Spleen (tissue), 11 donors: Measurements from ENCODE around the gene YDJC. TPM values are rescaled to one million over a fixed set of nuclear protein-coding genes. Genes with fewer than 3 reads are reported as not detected.

Source experiments
- DNase-seq: peaks from one replicate; pipeline ENCODE4 v3.0.0-alpha.2; 2020
- H3K27ac ChIP-seq, 8 donors: fragments of 200-600 bp; sonication (generic) in 7 of 8; 1 replicate in 4 of 8; 2 replicates in 4 of 8; pipeline versions ENCODE4 v1.5.0 to v1.8.0; 2016 to 2021; ENCODE audit warnings: inconsistent platforms in 4 of 8, mild to moderate bottlenecking in 4 of 8, moderate library complexity in 1 of 8
- H3K27me3 ChIP-seq, 7 donors: fragments of 200-600 bp; sonication (generic) in 6 of 7; replicated peaks in 1 of 7; 1 replicate in 4 of 7; 2 replicates in 3 of 7; pipeline versions ENCODE4 v1.5.0 to v1.8.0; 2016 to 2021; ENCODE audit warnings: inconsistent platforms in 3 of 7, mild to moderate bottlenecking in 1 of 7
- H3K36me3 ChIP-seq, 6 donors: fragments of 200-600 bp; sonication (generic) in 5 of 6; 1 replicate in 4 of 6; 2 replicates in 2 of 6; pipeline versions ENCODE4 v1.5.0 to v1.8.0; 2016 to 2021; ENCODE audit warnings: inconsistent platforms in 2 of 6
- H3K4me1 ChIP-seq, 6 donors: fragments of 200-600 bp; sonication (generic) in 5 of 6; 1 replicate in 3 of 6; 2 replicates in 3 of 6; pipeline versions ENCODE4 v1.5.0 to v1.8.0; 2016 to 2021; ENCODE audit warnings: inconsistent platforms in 3 of 6
- H3K4me3 ChIP-seq, 8 donors: fragments of 200-600 bp; sonication (generic) in 7 of 8; 1 replicate in 4 of 8; 2 replicates in 4 of 8; pipeline versions ENCODE4 v1.5.0 to v1.8.0; 2016 to 2021; ENCODE audit warnings: inconsistent platforms in 4 of 8, mild to moderate bottlenecking in 4 of 8, moderate library complexity in 2 of 8
- H3K9me3 ChIP-seq, 8 donors: fragments of 200-600 bp; sonication (generic) in 7 of 8; 1 replicate in 4 of 8; 2 replicates in 4 of 8; pipeline versions ENCODE4 v1.5.0 to v1.8.0; 2016 to 2021; ENCODE audit warnings: inconsistent platforms in 4 of 8
- POLR2A ChIP-seq, 3 donors: fragments of 450-650 bp; IDR thresholded peaks; one replicate each; pipeline ENCODE4 v1.5.1; 2017; ENCODE audit warnings: antibody characterized with exemption in 3 of 3, mild to moderate bottlenecking in 1 of 3
- POLR2AphosphoS5 ChIP-seq, 3 donors: sonication (generic); formaldehyde crosslinking; IDR thresholded peaks; one replicate each; pipeline ENCODE4 v1.5.1; 2017; ENCODE audit warnings: antibody characterized with exemption in 3 of 3
- WGBS, 5 donors: extraction: QIAGEN DNeasy Blood & Tissue Kit in 3 of 5; methylation state at CpG; one replicate each; pipeline versions ENCODE4 v1.1.5 to v1.1.7; 2013 to 2018; 5-methylcytosine and 5-hydroxymethylcytosine counted together
- intact Hi-C: fragments of 100-400 bp; cut with DNase I; formaldehyde crosslinking; loops from one replicate; pipeline ENCODE4 v1.15.0; 2023; ENCODE audit warnings: low total_unique reads
- polyA plus RNA-seq, 3 donors: library from polyadenylated mRNA; stranded (reverse); fragments of 200-250 nt; gene quantifications; one replicate each; pipeline ENCODE4 v1.2.1, GENCODE V29; 2013
- total RNA-seq, 7 donors: library from RNA; depleted of rRNA in 3 of 7; stranded (reverse); fragments of >200 nt in 3 of 7; fragmentation: NEBNext Ultra II Directional in 4 of 7; extraction: Animal tissue kit (Norgen Biotek cat#: 25700) in 4 of 7; gene quantifications; one replicate each; pipeline versions ENCODE4 v1.1.0 to v1.2.1, GENCODE V29; 2016 to 2021
- TF ChIP-seq, protein P1 (sequence below), 11 experiments: fragments of 200-600 bp in 7 of 11; fragments of 450-650 bp in 4 of 11; sonication (generic) in 4 of 11; IDR thresholded peaks in 8 of 11; conservative IDR thresholded peaks in 3 of 11; 1 replicate in 7 of 11; 2 replicates in 4 of 11; pipeline versions ENCODE4 v1.4.0 to v1.8.0; 2016 to 2021; ENCODE audit warnings: antibody characterized with exemption in 11 of 11, inconsistent platforms in 4 of 11, mild to moderate bottlenecking in 1 of 11
- donor health status: healthy with polysubstance abuse.
- donor health status: DM: no; HTN: no; CAD: no; lungs with moderate emphysema.
- donor health status: DM: no; HTN: no; CAD: no.
- donor health status: Bipolar disorder and iron deficiency.
- donor health status: healthy.
- donor health status: DM: no; HTN: no; CAD: no.
- donor health status: DM: yes; HTN: yes; CAD: no.

The YDJC gene
- total and polyA plus RNA-seq, 10 donors, result 19.0 to 54.3 (median 32.1) TPM

DNA sequence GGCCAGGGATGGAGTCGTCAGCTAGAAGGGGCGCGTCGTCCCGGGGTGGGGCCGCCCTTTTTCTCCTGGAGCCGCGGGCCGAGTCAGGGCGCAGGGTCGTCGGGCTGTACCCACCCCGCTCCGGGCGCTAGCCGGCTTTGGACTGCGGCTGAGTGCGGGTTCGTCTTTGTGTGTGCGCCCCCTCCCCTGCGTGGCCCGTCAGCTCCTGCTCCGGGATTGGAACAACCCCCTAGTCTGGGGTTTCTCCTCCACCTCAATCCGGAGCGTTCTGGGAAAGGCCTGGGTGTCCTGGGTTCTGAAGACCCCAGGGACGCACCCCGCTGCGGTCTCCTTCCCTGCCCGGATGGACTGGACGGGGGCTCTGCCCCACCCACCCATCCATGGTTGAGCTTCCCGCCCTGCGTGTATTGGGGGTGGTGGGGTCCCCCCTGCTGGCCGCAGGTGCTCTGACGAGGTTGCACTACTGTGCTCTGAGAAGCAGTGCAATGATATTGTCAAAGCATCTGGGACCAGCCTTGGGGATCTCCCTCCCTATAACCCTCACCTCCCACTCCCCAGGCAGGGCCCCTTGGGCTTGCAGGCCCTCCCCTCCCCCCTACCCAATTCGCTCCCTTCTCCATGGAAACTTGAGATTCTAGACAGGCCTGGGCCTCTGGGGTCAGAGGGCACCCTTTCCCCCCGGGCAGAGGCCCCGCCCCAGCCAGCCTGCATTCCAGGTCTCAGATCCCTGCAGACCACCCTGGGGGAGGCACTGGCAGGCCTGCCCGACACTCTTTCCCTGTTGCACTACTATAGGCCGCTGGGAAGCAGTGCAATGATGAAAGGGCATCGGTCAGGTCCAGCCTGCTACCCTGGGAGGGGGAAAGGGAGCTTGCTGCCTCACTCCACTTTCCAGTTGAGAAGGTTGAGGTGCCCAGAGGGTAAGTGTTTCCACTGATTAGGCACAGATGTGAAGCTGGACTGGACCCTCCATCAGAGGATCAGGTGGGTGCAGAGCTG, 23.0 kb upstream of the YDJC start:
- Histone ChIP-seq H3K9me3 (no peaks in the 10 kb centered on the region), H3K27me3 (no peaks in the 10 kb centered on the region), H3K27ac (peak overlapping the region in 2 of 8 donors; percentile 20 to 56), H3K36me3 (peaks cover 0 to 21% (median 0%) of the 10 kb centered on the region in 6 donors), H3K4me3 (peak overlapping the region; percentile 45 to 86 (median 62)), H3K4me1 (peaks cover 4 to 44% (median 36%) of the 10 kb centered on the region in 6 donors)
- 32 to 66% (median 36%) methylated on average over 10 to 40 of the region's 40 CpGs for WGBS, 5 donors
- intact Hi-C loops, result no loop called here
- DNase-seq, result no peak
- TF ChIP-seq POLR2AphosphoS5 (IDR thresholded peaks at IDR 0.05), result no peak
- TF ChIP-seq POLR2A (IDR thresholded peaks at IDR 0.05), result no peak
- TF ChIP-seq, protein P1, sequence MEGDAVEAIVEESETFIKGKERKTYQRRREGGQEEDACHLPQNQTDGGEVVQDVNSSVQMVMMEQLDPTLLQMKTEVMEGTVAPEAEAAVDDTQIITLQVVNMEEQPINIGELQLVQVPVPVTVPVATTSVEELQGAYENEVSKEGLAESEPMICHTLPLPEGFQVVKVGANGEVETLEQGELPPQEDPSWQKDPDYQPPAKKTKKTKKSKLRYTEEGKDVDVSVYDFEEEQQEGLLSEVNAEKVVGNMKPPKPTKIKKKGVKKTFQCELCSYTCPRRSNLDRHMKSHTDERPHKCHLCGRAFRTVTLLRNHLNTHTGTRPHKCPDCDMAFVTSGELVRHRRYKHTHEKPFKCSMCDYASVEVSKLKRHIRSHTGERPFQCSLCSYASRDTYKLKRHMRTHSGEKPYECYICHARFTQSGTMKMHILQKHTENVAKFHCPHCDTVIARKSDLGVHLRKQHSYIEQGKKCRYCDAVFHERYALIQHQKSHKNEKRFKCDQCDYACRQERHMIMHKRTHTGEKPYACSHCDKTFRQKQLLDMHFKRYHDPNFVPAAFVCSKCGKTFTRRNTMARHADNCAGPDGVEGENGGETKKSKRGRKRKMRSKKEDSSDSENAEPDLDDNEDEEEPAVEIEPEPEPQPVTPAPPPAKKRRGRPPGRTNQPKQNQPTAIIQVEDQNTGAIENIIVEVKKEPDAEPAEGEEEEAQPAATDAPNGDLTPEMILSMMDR (IDR thresholded peaks at IDR 0.05 in 8 of 11, conservative IDR thresholded peaks at IDR 0.05 in 3 of 11), result no peak

DNA sequence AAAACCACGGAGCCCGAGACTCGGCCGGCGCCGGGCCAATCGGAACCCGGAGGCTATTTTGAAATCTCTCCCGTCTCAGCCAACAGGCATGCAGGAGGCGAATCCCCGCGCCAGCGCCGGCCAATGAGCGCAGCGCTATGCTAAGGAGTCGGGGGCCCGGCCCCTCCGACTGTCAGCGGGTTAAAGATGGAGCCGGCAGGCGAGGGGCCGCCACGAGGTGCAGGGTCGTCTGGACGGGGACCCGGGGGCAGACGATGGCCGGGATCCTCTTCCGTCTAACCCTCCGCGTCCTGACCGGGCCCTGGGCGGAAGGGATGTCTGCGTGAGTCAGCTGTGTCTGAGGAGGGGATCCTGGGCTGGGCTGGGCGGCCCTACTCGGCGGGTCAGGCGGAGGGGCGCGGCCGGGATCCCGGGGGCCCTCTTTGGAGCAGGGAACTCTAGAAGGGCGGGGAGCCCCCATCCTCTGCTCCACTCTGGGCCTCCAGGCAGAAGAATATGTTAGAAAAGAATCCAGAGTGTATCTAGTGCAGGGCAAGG, 22.3 kb upstream of the YDJC start:
- intact Hi-C loops, result no loop called here
- DNase-seq, result peak; percentile 95
- Histone ChIP-seq H3K9me3 (no peaks in the 10 kb centered on the region), H3K4me1 (peaks cover 4 to 38% (median 31%) of the 10 kb centered on the region in 6 donors), H3K4me3 (peak overlapping the region; percentile 45 to 86 (median 62)), H3K27me3 (no peaks in the 10 kb centered on the region), H3K27ac (peak overlapping the region in 3 of 8 donors; percentile 20 to 56 (median 24)), H3K36me3 (peaks cover 0 to 21% (median 0%) of the 10 kb centered on the region in 6 donors)
- TF ChIP-seq, protein P1 (IDR thresholded peaks at IDR 0.05 in 8 of 11, conservative IDR thresholded peaks at IDR 0.05 in 3 of 11), result peak in 1 of 11 experiments; percentile 24
- peak in 2 of 3 donors; percentile 52 to 74 for TF ChIP-seq POLR2AphosphoS5 (IDR thresholded peaks at IDR 0.05)
- no peak for TF ChIP-seq POLR2A (IDR thresholded peaks at IDR 0.05)
- WGBS, 5 donors, result 0 to 1% (median 1%) methylated on average over 20 to 44 of the region's 44 CpGs

DNA sequence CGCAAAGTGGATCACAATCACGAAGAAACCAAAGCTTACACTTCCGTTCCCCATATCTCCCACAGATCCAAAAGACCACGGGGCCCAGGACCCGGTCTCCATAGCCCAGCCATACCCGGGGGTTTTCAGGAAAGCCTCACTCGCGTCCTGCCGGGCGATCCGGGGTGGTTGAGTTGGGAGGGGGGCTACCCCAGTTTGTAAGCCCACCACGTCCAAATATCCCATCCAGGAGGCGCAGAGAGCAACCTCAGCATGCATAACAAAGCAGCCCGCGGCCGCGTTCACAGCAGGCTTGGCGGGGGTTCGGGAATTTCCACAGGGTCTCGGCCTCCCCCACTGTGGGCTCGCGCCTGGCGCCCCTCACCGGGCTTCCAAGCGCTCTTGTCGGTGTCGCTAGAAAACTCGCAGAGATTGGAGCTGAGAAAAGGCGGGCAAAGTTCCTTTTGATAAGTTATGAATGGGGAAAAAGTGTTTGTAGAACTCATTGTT, 21.7 kb upstream of the YDJC start:
- Histone ChIP-seq H3K9me3 (no peaks in the 10 kb centered on the region), H3K27ac (peak overlapping the region in 2 of 8 donors; percentile 34 to 56), H3K4me1 (peaks cover 4 to 38% (median 31%) of the 10 kb centered on the region in 6 donors), H3K27me3 (no peaks in the 10 kb centered on the region), H3K4me3 (peak overlapping the region; percentile 45 to 86 (median 62)), H3K36me3 (peaks cover 0 to 21% (median 0%) of the 10 kb centered on the region in 6 donors)
- TF ChIP-seq POLR2A (IDR thresholded peaks at IDR 0.05), result no peak
- no peak for TF ChIP-seq POLR2AphosphoS5 (IDR thresholded peaks at IDR 0.05)
- WGBS, 5 donors, result 0 to 1% (median 1%) methylated on average over 26 to 29 of the region's 29 CpGs
- intact Hi-C loops, result no loop called here
- DNase-seq, result no peak

DNA sequence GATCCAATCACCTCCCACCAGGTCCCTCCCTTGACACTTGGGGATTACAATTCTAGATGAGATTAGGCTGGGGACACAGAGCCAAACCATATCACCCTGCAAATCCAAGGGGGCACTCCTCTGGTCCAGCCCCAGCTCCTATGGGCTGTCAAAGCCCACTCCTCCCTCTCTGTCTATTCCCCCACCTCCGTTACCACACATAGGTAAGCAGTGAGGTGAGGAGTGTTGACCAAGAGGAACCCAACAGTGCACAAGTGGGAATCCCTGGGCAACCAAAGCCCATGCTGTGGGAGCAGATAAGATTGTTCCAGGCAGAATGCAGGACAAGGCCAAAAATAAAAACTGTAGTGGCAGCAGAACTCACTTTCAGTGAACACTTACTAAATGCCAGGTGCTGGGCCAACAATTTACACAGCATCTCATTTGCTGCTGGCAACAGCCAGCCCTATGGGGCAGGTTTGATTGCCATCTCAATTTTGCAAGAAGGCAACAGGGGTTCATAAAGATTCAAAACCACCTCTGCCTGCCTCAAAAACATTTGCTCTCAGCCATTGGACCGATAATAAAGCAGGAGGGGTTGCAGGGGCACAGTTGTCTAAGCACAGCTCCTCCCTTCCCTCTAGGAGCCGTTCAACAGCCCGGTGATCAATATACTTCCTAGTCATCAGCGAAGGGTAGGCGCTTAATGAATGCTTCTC, 21.1 kb upstream of the YDJC start:
- no peaks in the 10 kb centered on the region for H3K9me3 ChIP-seq
- TF ChIP-seq, protein P1 (IDR thresholded peaks at IDR 0.05 in 8 of 11, conservative IDR thresholded peaks at IDR 0.05 in 3 of 11), result no peak
- DNase-seq, result no peak
- peaks cover 4 to 42% (median 33%) of the 10 kb centered on the region in 6 donors for H3K4me1 ChIP-seq
- H3K27me3 ChIP-seq, result no peaks in the 10 kb centered on the region
- 13 to 20% (median 16%) methylated on average over 6 of the region's 6 CpGs for WGBS, 5 donors
- H3K4me3 ChIP-seq, result peak overlapping the region in 6 of 8 donors; percentile 56 to 86 (median 62)
- peaks cover 0 to 26% (median 0%) of the 10 kb centered on the region in 6 donors for H3K36me3 ChIP-seq
- intact Hi-C loops, result no loop called here
- peak overlapping the region in 2 of 8 donors; percentile 34 to 56 for H3K27ac ChIP-seq
